WTC11 (cell line): ENCODE measurements around the gene ZBTB7C. TPM values are rescaled to one million over a fixed set of nuclear protein-coding genes. Genes with fewer than 3 reads are reported as not detected.

Experiments
- ATAC-seq: fragments of 200-7000 bp; cut with Tn5 transposase; 2 replicates; pipeline ENCODE4 v1.10.0; 2021; ENCODE audit warnings: mild to moderate bottlenecking, moderate library complexity
- CTCF ChIA-PET: fragments of 300-600 bp; sonication (Branson Sonifier 250); formaldehyde crosslinking; loops from one replicate; lab custom pipeline; 2021; ENCODE audit warnings: antibody characterized with exemption; lab: Charles Lee
- POLR2A ChIA-PET: fragments of 350-600 bp; sonication (Branson Sonifier 250); formaldehyde crosslinking; loops from one replicate; lab custom pipeline; 2021; ENCODE audit warnings: antibody characterized with exemption; lab: Charles Lee
- DNase-seq: peaks from one replicate; pipeline ENCODE4 v3.0.0; 2021; ENCODE audit warnings: low spot score
- H3K27ac Mint-ChIP-seq: 2 replicates; pipeline ENCODE4 v1.8.0; 2021; ENCODE audit warnings: mixed read lengths
- H3K27me3 Mint-ChIP-seq: 2 replicates; pipeline ENCODE4 v1.8.0; 2021; ENCODE audit warnings: low read depth, mild to moderate bottlenecking, moderate library complexity, mixed read lengths
- H3K36me3 Mint-ChIP-seq: 2 replicates; pipeline ENCODE4 v1.8.0; 2021; ENCODE audit warnings: mixed read lengths
- H3K4me1 Mint-ChIP-seq: 2 replicates; pipeline ENCODE4 v1.8.0; 2022; ENCODE audit warnings: mixed read lengths
- H3K4me3 Mint-ChIP-seq: 2 replicates; pipeline ENCODE4 v1.8.0; 2021; ENCODE audit warnings: mild to moderate bottlenecking, moderate library complexity, mixed read lengths
- H3K9me3 Mint-ChIP-seq: 2 replicates; pipeline ENCODE4 v1.8.0; 2021; ENCODE audit warnings: mixed read lengths
- CTCF ChIP-seq: fragments of 200-600 bp; IDR thresholded peaks from 2 replicates; pipeline ENCODE4 v1.8.0; 2022; ENCODE audit warnings: antibody characterized with exemption
- E2F5 ChIP-seq: sonication (generic); formaldehyde crosslinking; IDR thresholded peaks from 2 replicates; pipeline ENCODE4 v1.8.1; 2022; ENCODE audit warnings: mild to moderate bottlenecking, moderate library complexity, missing genetic modification reagents
- EMX1 ChIP-seq: fragments of 250-450 bp; sonication (Bioruptor Pico); IDR thresholded peaks from 2 replicates; pipeline ENCODE4 v1.8.0; 2021; ENCODE audit warnings: mild to moderate bottlenecking
- FOXP1 ChIP-seq: sonication (generic); formaldehyde crosslinking; IDR thresholded peaks from 2 replicates; pipeline ENCODE4 v1.8.0; 2022; ENCODE audit warnings: missing genetic modification reagents, mild to moderate bottlenecking, moderate library complexity, borderline replicate concordance
- HMGA2 ChIP-seq: fragments of 250-450 bp; sonication (Bioruptor Pico); IDR thresholded peaks from 2 replicates; pipeline ENCODE4 v1.4.0; 2021; ENCODE audit warnings: mild to moderate bottlenecking, moderate library complexity
- HMGXB4 ChIP-seq: sonication (generic); formaldehyde crosslinking; IDR thresholded peaks from 2 replicates; pipeline ENCODE4 v1.8.1; 2023; ENCODE audit warnings: mild to moderate bottlenecking, moderate library complexity, missing genetic modification reagents
- IRF1 ChIP-seq: sonication (generic); formaldehyde crosslinking; IDR thresholded peaks from 2 replicates; pipeline ENCODE4 v1.8.0; 2023; ENCODE audit warnings: missing genetic modification reagents
- NFE2L1 ChIP-seq: sonication (generic); formaldehyde crosslinking; IDR thresholded peaks from 2 replicates; pipeline ENCODE4 v1.8.1; 2023; ENCODE audit warnings: missing genetic modification reagents
- NR3C1 ChIP-seq: sonication (generic); formaldehyde crosslinking; conservative IDR thresholded peaks from 2 replicates; pipeline ENCODE4 v1.8.1; 2023; ENCODE audit warnings: low read depth, mild to moderate bottlenecking, missing genetic modification reagents
- OVOL2 ChIP-seq: fragments of 250-450 bp; sonication (Bioruptor Pico); IDR thresholded peaks from 2 replicates; pipeline ENCODE4 v1.9.0; 2021; ENCODE audit warnings: mild to moderate bottlenecking, borderline replicate concordance
- TEAD4 ChIP-seq: sonication (generic); formaldehyde crosslinking; IDR thresholded peaks from 2 replicates; pipeline ENCODE4 v1.8.0; 2022; ENCODE audit warnings: mild to moderate bottlenecking, missing genetic modification reagents
- ZNF396 ChIP-seq: fragments of 250-450 bp; sonication (Bioruptor Pico); IDR thresholded peaks from 2 replicates; pipeline ENCODE4 v1.8.0; 2021; ENCODE audit warnings: mild to moderate bottlenecking, moderate library complexity, borderline replicate concordance
- ZNF671 ChIP-seq: fragments of 250-450 bp; sonication (Bioruptor Pico); IDR thresholded peaks from 2 replicates; pipeline ENCODE4 v1.8.0; 2021; ENCODE audit warnings: mild to moderate bottlenecking
- total RNA-seq: library from RNA; stranded (reverse); gene quantifications from 3 replicates; pipeline ENCODE4 v1.2.3, GENCODE V29; 2021
- TF ChIP-seq, protein P1 (sequence below): sonication (generic); formaldehyde crosslinking; IDR thresholded peaks from 2 replicates; pipeline ENCODE4 v1.8.1; 2022; ENCODE audit warnings: low read depth, missing genetic modification reagents, borderline replicate concordance
- TF ChIP-seq, protein P2 (sequence below): sonication (generic); formaldehyde crosslinking; IDR thresholded peaks from 2 replicates; pipeline ENCODE4 v1.8.0; 2023; ENCODE audit warnings: missing genetic modification reagents, mild to moderate bottlenecking, borderline replicate concordance
- TF ChIP-seq, protein P3 (sequence below): sonication (generic); formaldehyde crosslinking; IDR thresholded peaks from 2 replicates; pipeline ENCODE4 v1.8.1; 2023; ENCODE audit warnings: mild to moderate bottlenecking, missing genetic modification reagents
- TF ChIP-seq, protein P4 (sequence below): sonication (generic); formaldehyde crosslinking; IDR thresholded peaks from 2 replicates; pipeline ENCODE4 v1.8.1; 2023; ENCODE audit warnings: mild to moderate bottlenecking, missing genetic modification reagents, borderline replicate concordance
- TF ChIP-seq, protein P5 (sequence below): sonication (generic); formaldehyde crosslinking; IDR thresholded peaks from 2 replicates; pipeline ENCODE4 v1.8.0; 2022; ENCODE audit warnings: mild to moderate bottlenecking, missing genetic modification reagents

Gene ZBTB7C
- total RNA-seq, 1 experiment from 2014 or later: 0.48 TPM

DNA sequence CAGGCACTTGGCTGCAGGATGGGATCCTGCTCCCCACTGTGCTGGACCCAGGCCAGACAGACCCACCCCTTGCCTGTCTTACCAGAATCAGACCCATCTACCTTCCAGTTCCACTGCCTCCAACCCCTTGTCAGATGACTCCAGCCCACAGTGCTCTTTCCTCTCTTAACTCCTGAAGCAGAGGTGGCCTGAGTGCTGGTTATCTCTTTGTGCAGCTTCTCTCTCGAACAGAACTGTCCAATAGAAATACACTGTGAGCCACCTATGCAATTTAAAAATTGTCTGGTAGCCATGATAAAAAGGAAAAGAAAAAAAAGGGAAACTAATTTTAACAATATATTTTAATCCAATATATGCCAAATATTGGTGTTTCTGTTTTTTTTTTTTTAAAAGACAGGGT lies 318.5 kb downstream of the ZBTB7C start (continued):
- TF ChIP-seq, protein P1, sequence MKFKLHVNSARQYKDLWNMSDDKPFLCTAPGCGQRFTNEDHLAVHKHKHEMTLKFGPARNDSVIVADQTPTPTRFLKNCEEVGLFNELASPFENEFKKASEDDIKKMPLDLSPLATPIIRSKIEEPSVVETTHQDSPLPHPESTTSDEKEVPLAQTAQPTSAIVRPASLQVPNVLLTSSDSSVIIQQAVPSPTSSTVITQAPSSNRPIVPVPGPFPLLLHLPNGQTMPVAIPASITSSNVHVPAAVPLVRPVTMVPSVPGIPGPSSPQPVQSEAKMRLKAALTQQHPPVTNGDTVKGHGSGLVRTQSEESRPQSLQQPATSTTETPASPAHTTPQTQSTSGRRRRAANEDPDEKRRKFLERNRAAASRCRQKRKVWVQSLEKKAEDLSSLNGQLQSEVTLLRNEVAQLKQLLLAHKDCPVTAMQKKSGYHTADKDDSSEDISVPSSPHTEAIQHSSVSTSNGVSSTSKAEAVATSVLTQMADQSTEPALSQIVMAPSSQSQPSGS: no peak
- TF ChIP-seq CTCF (no peak), TEAD4 (CRISPR knock-in tag) (no peak), NR3C1 (CRISPR knock-in tag) (no peak), EMX1 (CRISPR knock-in tag) (no peak), NFE2L1 (CRISPR knock-in tag) (no peak)
- TF ChIP-seq, protein P2, sequence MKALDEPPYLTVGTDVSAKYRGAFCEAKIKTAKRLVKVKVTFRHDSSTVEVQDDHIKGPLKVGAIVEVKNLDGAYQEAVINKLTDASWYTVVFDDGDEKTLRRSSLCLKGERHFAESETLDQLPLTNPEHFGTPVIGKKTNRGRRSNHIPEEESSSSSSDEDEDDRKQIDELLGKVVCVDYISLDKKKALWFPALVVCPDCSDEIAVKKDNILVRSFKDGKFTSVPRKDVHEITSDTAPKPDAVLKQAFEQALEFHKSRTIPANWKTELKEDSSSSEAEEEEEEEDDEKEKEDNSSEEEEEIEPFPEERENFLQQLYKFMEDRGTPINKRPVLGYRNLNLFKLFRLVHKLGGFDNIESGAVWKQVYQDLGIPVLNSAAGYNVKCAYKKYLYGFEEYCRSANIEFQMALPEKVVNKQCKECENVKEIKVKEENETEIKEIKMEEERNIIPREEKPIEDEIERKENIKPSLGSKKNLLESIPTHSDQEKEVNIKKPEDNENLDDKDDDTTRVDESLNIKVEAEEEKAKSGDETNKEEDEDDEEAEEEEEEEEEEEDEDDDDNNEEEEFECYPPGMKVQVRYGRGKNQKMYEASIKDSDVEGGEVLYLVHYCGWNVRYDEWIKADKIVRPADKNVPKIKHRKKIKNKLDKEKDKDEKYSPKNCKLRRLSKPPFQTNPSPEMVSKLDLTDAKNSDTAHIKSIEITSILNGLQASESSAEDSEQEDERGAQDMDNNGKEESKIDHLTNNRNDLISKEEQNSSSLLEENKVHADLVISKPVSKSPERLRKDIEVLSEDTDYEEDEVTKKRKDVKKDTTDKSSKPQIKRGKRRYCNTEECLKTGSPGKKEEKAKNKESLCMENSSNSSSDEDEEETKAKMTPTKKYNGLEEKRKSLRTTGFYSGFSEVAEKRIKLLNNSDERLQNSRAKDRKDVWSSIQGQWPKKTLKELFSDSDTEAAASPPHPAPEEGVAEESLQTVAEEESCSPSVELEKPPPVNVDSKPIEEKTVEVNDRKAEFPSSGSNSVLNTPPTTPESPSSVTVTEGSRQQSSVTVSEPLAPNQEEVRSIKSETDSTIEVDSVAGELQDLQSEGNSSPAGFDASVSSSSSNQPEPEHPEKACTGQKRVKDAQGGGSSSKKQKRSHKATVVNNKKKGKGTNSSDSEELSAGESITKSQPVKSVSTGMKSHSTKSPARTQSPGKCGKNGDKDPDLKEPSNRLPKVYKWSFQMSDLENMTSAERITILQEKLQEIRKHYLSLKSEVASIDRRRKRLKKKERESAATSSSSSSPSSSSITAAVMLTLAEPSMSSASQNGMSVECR: no peak

GRCh38 chr18:48090021-48090420 lies 319.2 kb downstream of the ZBTB7C start:
- Mint-ChIP-seq H3K4me1 (no peaks in the 10 kb centered on the region), H3K4me3 (no peak overlapping the region), H3K36me3 (no peaks in the 10 kb centered on the region), H3K9me3 (no peaks in the 10 kb centered on the region), H3K27me3 (no peaks in the 10 kb centered on the region), H3K27ac (no peak overlapping the region)
- DNase-seq (no peak), ATAC-seq (no peak)
- CTCF ChIA-PET: no interaction called here
- POLR2A ChIA-PET: no interaction called here
- no peak for TF ChIP-seq IRF1 (CRISPR knock-in tag)
- TF ChIP-seq, protein P3, sequence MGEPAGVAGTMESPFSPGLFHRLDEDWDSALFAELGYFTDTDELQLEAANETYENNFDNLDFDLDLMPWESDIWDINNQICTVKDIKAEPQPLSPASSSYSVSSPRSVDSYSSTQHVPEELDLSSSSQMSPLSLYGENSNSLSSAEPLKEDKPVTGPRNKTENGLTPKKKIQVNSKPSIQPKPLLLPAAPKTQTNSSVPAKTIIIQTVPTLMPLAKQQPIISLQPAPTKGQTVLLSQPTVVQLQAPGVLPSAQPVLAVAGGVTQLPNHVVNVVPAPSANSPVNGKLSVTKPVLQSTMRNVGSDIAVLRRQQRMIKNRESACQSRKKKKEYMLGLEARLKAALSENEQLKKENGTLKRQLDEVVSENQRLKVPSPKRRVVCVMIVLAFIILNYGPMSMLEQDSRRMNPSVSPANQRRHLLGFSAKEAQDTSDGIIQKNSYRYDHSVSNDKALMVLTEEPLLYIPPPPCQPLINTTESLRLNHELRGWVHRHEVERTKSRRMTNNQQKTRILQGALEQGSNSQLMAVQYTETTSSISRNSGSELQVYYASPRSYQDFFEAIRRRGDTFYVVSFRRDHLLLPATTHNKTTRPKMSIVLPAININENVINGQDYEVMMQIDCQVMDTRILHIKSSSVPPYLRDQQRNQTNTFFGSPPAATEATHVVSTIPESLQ (CRISPR knock-in tag): no peak
- TF ChIP-seq OVOL2: no peak
- TF ChIP-seq, protein P4, sequence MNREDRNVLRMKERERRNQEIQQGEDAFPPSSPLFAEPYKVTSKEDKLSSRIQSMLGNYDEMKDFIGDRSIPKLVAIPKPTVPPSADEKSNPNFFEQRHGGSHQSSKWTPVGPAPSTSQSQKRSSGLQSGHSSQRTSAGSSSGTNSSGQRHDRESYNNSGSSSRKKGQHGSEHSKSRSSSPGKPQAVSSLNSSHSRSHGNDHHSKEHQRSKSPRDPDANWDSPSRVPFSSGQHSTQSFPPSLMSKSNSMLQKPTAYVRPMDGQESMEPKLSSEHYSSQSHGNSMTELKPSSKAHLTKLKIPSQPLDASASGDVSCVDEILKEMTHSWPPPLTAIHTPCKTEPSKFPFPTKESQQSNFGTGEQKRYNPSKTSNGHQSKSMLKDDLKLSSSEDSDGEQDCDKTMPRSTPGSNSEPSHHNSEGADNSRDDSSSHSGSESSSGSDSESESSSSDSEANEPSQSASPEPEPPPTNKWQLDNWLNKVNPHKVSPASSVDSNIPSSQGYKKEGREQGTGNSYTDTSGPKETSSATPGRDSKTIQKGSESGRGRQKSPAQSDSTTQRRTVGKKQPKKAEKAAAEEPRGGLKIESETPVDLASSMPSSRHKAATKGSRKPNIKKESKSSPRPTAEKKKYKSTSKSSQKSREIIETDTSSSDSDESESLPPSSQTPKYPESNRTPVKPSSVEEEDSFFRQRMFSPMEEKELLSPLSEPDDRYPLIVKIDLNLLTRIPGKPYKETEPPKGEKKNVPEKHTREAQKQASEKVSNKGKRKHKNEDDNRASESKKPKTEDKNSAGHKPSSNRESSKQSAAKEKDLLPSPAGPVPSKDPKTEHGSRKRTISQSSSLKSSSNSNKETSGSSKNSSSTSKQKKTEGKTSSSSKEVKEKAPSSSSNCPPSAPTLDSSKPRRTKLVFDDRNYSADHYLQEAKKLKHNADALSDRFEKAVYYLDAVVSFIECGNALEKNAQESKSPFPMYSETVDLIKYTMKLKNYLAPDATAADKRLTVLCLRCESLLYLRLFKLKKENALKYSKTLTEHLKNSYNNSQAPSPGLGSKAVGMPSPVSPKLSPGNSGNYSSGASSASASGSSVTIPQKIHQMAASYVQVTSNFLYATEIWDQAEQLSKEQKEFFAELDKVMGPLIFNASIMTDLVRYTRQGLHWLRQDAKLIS: no peak
- no peak for TF ChIP-seq ZNF396
- TF ChIP-seq ZNF671: no peak
- TF ChIP-seq E2F5 (CRISPR knock-in tag): no peak
- TF ChIP-seq, protein P5, sequence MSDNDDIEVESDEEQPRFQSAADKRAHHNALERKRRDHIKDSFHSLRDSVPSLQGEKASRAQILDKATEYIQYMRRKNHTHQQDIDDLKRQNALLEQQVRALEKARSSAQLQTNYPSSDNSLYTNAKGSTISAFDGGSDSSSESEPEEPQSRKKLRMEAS: no peak
- no peak for TF ChIP-seq EMX1 (CRISPR knock-in tag)
- TF ChIP-seq HMGXB4 (CRISPR knock-in tag): no peak
- TF ChIP-seq HMGA2 (CRISPR knock-in tag): no peak
- no peak for TF ChIP-seq FOXP1 (CRISPR knock-in tag)
